Loucy (cell line): ENCODE measurements around the gene DACH1.

Experiments used
- EZH2phosphoT487 ChIP-seq: fragments of 200-600 bp; IDR thresholded peaks from 2 replicates; pipeline ENCODE4 v1.6.1; 2018; ENCODE audit warnings: antibody characterized with exemption, mild to moderate bottlenecking, moderate library complexity, borderline replicate concordance
- TF ChIP-seq, protein P1 (sequence below): fragments of 200-600 bp; sonication (generic); conservative IDR thresholded peaks from 2 replicates; pipeline ENCODE4 v1.5.1; 2014; ENCODE audit warnings: mild to moderate bottlenecking, antibody characterized with exemption, low read length

DNA sequence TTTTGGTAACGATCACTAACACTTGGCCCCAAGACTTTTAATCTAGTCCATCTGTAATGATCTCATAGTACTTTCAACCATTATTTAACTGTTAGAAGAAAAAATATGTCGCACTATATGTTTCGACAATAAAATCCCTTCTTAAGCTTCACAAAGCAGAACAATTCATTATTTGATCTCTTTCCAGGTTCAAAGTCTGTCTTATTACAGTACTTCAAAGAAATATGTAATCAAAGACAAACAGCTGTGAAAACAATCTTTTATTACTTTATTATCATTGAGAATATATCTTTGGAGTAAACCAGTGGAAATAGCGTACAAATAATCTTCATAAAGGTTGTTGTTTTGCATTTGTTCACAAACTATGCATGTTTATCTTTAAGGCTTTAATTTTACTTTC lies 93.5 kb downstream of the DACH1 start:
- TF ChIP-seq, protein P1, sequence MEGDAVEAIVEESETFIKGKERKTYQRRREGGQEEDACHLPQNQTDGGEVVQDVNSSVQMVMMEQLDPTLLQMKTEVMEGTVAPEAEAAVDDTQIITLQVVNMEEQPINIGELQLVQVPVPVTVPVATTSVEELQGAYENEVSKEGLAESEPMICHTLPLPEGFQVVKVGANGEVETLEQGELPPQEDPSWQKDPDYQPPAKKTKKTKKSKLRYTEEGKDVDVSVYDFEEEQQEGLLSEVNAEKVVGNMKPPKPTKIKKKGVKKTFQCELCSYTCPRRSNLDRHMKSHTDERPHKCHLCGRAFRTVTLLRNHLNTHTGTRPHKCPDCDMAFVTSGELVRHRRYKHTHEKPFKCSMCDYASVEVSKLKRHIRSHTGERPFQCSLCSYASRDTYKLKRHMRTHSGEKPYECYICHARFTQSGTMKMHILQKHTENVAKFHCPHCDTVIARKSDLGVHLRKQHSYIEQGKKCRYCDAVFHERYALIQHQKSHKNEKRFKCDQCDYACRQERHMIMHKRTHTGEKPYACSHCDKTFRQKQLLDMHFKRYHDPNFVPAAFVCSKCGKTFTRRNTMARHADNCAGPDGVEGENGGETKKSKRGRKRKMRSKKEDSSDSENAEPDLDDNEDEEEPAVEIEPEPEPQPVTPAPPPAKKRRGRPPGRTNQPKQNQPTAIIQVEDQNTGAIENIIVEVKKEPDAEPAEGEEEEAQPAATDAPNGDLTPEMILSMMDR = no peak
- no peak for TF ChIP-seq EZH2phosphoT487
